Measurements from ENCODE around the gene PRKACB.

PRKACB gene

DNA sequence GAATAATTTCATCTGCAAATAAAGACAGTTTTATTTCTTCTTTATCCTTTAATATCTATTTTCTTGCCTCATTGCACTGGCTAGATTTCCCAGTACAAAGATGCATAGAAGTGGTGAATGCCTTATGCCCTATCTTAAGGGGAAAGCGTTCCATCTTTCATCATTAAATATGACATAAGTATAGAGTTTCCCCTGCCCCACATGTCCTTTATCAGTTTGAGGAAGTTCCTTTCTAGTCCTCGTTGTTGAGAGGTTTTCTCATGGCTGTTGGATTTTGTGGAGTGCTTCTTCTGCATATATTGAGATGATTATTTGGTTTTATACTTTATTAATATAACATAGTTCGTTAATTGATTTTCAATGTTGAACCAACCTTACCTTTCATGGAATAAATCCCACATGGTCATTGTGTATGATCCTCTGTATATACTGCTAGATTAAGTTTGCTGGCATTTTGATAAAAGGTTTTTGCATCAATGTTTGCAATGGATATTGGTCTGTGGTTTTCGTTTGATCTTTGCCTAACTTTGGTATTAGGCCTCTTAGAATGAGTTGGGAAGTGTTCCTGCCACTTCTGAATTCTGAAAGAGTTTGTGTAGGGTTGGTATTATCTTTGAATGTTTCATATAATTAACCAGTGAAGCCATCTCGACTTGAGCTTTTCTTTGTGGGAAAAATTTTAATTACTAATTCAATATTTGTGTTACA is 15.6 kb downstream of the PRKACB start:
- DNase-seq = no peak

DNA sequence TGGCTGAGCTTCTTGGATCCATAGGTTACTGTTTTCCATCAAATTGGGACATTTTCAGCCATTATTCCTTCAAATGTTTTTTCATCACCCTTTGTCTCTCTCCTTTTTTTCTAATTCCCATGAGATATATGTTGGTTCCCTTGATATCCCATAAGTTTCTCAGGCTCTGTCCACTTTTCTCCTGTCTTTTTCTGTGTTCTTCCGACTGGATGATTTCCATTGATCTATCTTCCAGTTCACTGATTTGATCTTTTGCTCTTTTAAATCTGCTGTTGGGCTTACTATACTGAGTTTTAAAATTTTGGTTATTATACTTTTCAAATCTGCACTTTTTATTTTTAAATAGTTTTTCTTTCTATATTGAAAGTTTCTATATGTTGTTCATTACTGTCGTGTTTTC is 18.2 kb downstream of the PRKACB start:
- no peak for DNase-seq

DNA sequence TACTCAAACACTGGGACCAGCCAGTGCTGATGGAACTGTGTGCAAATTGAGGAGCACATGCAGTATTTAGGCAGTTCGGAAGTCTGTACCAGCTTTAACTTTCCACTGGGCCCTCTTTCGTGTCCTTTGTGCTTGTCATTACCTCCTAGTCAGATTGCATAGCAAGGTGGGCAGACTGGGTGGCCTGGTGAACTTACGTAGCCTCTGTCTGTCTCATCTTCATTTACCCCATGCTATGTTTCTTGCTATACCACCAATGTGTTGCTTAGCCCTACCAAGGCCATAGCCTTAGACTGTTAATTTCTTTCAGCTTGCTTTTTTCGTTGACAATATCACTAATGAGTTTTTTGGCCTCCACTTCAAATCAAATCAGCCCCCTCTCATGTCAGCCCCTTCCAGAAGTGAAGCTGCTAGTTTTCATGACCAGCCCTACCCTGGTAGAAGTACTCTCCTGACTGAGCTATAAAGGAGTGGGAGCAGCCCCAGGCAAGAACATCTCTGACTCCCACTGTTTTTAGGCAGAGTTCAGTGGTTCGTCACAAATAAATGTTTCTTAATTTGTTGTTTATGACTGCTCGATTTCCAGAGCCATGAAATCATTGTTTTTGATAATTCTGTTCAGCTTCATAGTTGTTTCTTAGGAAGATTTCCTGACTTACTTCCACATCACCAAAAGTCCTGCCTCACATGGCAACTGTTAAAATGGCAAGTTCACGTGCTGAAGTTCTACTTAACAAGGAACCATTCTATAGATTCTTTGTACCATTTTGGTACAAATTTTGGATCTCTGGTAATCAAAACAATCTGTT is 19.3 kb downstream of the PRKACB start:
- no peak for DNase-seq

GRCh38 chr1:84164161-84164560 is 20.1 kb downstream of the PRKACB start:
- DNase-seq = no peak

DNA sequence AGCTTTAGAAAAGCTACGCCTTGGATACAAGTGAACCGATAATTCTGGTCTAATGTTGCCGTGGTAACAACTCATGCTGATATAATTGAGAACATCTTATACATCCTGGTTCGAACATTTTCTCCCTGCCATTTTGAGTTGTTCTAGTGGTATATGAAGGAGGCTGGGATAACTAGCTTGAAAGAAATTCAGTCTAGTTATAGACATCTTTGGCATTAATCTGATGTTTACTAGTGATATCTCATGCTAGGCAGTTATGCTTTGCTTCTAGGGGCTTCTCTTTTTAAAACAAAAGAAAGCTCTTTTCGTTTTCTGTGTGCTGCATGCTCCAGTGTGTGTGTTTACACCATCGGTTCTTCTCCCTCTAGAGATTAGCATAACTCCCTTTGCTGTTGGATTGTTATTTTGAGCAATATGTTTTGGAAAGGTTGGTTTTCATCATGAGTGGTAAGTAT is 20.5 kb downstream of the PRKACB start:
- DNase-seq = no peak

GRCh38 chr1:84165601-84166000 is 21.5 kb downstream of the PRKACB start:
- DNase-seq = no peak

GRCh38 chr1:84166797-84167196 is 22.7 kb downstream of the PRKACB start:
- DNase-seq = no peak

DNA sequence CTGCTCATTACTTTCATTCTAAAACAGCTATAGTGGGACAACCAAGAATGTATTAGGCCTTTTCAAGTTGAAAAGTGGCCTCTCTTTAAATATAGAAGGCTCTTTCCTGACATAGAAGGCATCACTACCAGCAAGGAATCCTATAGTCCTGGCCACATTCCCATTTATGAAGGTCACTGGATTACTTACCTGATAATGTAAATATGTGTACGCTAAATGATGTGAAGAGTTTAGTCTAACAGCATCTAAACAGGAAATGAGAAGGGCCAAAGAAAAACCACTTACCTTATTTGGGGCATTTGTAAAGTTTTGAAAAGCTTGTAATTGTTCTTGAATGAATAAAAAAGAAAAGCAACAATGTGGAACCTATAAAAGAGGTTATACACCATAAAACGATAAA is 24.7 kb downstream of the PRKACB start:
- no peak for DNase-seq

GRCh38 chr1:84170171-84170570 is 26.1 kb downstream of the PRKACB start:
- DNase-seq = no peak

DNA sequence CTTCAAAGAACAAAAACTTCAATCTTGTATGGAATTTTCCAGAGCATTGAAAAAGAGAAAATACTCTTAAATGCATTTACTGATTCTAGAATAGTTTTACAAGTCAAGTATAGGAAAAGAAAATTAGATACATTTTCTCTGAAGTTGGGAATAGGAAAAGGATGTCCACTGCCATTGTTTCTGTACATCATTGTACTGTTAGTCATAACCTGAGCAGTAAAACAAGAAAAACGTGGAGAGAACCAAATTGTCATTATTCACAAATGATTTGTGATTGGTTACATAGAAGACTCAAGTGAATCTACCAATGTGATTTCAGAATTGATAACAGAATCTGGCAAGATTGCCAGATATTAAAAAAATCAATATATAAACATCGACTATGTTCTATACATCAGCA is 27.4 kb downstream of the PRKACB start:
- DNase-seq = no peak

- DNase-seq = no peak
Measured at GRCh38 chr1:84174051-84174556, 30.0 kb downstream of the PRKACB start.

- no peak for DNase-seq
Measured at GRCh38 chr1:84181350-84182005, 37.4 kb downstream of the PRKACB start.

GRCh38 chr1:84190455-84190854 is 46.4 kb downstream of the PRKACB start:
- DNase-seq = no peak

DNA sequence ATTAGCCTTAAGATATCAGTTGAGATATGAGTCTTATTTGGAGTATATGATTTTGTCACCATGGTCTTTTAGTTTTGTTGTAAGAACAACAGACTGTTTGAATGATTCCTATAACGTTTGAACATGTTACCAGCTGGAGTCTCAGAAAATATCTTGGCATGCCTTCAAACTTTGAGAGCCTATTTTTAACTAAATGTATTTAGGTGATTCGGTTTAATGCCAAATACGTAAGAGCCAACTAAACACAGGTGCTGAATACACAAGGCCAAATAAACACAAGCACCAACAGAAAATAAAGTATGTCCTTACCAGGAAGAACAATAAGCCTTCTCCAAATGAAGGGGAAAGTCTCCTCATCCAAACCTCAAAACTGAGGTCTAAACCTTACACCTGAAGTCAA is 48.6 kb downstream of the PRKACB start:
- no peak for DNase-seq

DNA sequence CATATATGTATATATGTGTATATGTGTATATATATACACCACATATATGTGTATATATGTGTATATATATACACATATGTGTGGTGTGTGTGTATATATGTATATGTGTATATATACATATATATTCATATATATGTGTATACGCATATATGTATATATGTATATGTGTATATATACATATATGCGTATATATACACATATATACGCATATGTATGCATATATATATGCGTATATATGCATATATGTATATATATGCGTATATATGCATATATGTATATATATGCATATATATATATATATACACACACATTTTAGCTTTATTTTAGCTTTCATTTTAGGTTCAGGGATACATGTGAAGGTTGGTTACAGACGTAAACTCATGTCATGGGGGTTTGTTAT is 54.8 kb downstream of the PRKACB start:
- no peak for DNase-seq

- DNase-seq = no peak
Measured at GRCh38 chr1:84199257-84199656, 55.2 kb downstream of the PRKACB start.

DNA sequence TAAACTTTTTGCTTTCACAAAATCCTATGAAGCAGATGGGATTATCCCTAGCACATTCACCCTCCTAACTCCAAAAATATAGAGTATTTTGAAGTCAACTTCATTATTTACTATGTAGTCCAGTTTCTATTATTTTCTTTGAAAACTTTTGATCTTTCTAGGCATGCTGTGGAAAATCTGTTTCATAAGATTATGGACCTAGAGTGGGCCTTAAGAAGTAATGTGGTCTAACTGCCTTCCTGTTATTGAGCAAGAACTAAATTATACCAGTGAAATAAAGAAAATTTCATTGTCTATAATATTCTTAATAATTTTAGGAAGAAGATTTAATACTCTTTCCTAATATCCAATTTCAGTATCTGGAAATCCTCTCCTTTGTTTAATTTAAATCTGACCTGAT is 58.1 kb downstream of the PRKACB start:
- no peak for DNase-seq

DNA sequence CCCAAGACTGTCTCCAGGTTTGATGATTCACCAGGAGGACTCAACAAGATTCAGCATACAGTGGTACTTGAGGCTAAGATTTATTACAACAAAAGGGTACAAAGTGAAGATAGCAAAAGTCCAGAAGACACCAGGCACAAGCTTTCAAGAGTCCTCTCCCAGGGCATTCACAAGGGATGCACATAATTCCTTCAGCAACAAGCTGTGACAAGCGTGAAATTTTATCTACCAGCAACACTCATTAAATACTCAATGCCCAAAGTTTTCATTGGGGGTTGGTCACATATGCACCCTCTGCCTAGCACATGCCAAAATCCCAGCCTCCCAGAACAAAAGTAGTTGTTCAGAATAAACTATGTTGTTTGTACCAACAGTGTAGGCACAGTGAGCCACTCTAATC is 62.3 kb downstream of the PRKACB start:
- no peak for DNase-seq

DNA sequence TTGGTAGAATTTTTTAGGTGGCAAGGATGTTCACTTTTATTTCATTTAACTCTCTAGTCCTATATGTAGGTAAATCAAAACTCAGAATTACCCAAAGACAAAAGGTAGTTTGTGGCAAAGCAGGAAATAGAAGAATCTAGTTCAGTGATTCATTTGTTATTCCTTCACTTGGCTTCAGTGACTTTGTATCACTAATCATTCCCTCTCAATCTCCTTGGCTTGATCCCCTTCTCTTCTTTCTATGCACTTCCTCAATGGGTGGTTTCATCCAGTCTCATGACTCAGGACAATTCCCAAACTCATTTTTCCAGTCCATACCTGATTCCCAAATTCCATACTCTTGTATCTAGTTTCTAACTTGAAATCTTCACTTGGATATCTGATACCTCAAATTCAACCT is 64.9 kb downstream of the PRKACB start:
- no peak for DNase-seq

- DNase-seq = no peak
Measured at GRCh38 chr1:84214115-84214956, 70.3 kb downstream of the PRKACB start.

GRCh38 chr1:84217239-84217638 is 73.2 kb downstream of the PRKACB start:
- no peak for DNase-seq

DNA sequence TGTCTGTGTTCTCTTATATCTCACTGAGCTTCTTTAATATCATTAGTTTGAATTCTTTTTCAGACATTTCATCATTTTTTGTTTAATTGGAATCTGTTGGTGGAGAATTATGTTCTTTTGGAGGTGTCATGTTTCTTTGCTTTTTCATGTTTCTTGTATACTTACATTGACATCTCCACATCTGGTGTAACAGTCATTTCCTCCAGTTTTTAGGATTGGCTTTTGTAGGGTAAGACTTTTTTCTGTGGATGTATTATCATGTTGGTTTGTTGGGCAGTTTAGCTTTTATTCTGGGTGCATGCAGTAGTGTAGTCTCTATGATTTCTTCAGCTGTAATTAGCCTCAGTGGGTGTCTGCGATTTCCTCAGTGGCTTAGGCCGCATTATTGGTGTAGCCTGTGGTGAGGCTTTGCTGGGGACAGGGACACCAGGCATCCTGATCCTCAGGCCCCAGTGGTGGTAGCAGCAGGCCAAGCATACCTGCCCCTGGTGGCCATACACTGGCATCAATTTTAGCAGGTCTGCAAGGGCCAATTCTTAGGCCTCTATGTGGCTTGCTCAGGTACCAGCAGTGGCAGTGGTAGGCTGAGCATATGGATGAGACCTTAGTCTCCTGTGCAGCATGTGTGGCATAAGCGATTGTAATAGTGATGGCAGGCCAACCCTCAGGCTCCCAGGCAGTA is 79.8 kb downstream of the PRKACB start:
- DNase-seq = no peak
